Measurements from ENCODE around the gene LRRC36.

Gene LRRC36, protein sequence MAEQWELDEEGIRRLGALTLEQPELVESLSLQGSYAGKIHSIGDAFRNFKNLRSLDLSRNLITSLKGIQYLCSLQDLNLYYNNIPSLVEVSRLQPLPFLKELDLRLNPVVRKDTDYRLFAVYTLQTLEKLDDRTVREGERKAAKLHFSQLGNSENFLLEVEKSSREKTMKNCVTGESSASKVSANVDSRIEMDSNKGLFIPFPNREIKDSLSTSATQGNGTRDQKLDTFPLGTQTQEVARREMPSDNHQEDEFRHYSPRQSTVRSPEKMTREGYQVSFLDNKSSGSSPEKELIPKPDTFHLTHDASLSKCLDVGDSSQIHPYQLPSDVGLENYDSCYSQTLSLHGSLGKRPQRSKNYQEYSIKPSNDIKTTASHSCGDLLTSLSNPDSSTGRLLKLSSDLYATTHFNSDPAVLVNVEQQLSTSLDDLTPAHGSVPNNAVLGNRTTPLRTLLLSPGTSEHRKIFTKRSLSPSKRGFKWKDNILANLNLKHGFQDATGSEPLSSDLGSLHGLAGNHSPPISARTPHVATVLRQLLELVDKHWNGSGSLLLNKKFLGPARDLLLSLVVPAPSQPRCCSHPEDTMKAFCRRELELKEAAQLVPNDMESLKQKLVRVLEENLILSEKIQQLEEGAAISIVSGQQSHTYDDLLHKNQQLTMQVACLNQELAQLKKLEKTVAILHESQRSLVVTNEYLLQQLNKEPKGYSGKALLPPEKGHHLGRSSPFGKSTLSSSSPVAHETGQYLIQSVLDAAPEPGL

DNA sequence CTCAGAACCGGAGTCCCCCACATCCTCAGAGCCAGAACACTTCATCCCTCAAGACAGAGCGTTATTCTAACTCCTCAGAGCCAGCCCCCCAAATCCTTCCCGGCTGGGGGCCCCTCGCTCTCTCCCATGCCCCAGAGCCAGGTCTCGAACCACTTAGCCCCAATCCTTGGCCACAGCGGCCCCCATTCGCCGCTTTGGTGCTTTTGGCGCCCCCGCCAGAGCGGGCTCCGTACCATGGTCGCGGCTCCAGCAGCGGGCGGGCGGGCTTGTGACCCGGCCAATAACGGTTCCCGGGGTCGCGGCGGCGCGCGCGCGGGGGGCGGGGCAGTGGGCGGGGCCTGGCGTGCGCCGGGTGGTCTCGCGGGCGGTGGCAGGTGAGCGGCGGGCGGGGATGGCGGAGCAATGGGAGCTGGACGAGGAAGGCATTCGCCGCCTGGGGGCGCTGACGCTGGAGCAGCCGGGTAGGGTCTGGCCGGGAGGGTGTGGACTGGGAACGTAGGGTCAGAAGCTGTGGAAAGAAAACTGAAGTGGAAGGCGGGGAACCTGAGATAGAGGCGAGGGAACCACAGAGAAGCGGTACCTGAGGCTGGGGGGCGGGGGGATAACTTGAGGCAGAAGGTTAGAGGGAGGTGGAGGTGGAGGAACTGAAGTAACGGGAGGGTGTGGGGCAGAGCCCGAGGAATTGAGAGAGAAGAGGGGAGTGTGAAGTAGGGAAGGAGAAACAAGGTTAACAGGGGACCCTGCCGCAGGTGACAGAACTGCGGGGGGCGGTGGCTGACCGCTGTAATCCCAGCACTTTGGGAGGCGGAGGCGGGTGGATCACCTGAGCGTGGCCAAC is at the start of gene LRRC36, which contains the start of gene KCTD19:
Gene LRRC36, plus strand, starts transcription at position 344 of the 838 bp plus-strand sequence. Its CDS starts 48 bp downstream, at position 392.
Gene KCTD19, minus strand, starts transcription at position 270 of the 838 bp plus-strand sequence. Its CDS starts 34 bp downstream, at position 236.
- no peak for FAIRE-seq

GRCh38 chr16:67277294-67277998 is 49.2 kb upstream of the LRRC36 start:
- FAIRE-seq: no peak

DNA sequence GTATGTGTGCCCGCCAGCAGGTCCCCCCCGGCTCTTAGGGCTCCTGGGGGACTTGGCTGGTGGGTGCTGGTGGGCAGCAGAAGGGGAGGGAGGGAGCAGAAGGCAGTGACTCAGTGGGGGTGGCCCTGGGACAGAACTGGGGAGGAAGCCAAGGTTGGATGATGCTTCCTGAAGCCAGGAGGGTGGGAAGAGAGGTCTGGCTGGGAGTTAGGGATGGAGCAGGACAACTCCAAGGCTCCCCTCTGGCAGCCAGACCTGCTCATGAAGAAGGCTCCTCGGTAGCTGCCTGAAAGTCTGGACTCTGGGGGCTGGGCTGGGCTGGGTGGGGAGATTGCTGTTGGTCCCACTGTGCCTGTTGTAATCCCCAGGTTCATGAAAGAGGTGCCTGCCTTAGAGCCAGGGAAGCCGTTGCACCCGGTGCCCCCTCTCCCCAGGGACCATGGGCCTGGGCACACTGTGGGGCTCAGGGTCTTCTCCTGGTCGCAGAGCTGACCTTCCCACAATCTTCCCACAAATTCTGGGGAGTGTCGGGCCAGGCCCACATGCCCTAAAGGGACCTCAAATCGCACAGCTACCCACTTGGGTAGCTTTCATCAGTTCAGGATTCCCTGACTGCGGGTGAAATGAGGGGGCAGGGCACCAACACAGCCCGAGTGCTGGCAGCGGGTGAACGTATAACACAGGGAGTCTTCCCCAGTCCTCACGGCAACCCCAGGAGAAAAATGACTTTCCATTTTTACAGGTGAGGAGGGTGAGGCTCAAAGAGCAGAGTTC is 48.4 kb upstream of the LRRC36 start:
- FAIRE-seq: no peak

DNA sequence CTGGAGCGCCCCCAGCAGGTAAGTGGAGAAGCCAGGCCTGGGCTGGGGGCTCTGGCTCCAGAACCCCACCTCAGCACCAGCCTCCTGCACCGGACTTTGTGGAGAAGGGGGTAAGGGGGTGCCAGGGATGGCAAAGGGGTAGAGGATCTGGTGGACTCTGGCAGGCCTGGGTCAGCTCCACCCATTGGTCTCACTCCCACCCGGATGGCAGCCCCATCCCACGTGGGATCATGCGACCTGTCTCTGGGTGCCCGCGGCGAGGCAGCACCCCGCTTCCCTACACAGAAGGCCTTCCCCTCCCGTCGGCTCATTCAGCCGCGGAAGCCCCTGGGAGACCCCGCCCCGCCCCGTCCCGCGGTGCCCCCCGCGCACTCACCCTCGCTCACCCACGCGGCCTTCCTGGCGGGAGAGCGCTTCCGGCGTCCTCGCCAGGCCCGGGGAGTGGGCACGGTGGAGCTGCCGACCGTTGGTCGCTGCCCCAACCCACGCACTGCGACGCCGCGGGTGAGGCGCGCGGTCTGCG is 47.8 kb upstream of the LRRC36 start:
- FAIRE-seq: no peak

GRCh38 chr16:67279296-67280089 is 47.1 kb upstream of the LRRC36 start, which contains the start of gene PLEKHG4:
Gene PLEKHG4 (plus strand): TSS chr16:67279532. CDS start chr16:67280045, 513 bp downstream.
- no peak for FAIRE-seq

GRCh38 chr16:67280090-67281015 is 46.3 kb upstream of the LRRC36 start:
- no peak for FAIRE-seq

- no peak for FAIRE-seq
Observed at GRCh38 chr16:67281536-67282446, 44.8 kb upstream of the LRRC36 start.

GRCh38 chr16:67282447-67282805 is 44.2 kb upstream of the LRRC36 start:
- FAIRE-seq: no peak

DNA sequence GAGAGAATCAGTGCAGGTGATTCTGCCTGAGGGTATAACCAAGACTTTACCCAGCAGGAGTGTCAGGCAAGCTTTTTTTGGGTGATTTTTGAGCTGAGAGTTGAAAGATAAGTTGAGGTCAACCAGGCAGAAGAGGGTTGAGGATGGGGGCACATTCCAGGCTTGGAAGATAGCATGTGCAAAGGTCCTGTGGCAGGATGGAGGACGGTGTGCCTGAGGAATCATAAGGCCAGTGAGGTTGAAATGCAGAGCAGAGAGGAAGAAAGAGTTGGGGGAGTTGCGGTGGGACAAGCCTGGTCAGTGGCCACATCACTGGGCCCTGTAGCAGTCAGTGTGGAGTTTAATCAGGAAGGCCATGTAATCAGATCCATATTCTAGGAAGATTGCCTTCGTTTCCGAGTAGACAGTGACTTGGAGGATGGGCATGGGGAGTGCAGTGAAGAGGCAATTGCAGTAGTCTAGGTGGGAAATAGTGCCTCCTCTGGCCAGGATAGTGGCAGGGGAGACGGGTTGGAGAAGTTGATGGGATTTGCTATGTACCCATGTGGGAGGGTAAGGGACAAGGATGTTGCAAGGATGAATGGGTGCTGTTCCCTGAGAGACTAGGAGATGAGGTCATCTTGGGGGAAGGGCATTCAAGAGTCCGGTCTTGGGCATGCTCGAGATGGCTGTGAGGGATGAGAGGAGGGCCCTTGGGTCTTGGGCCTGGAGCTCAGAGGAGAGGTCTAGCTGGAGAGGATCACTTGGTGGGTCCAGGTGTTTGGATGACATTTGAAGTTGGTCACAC is 43.4 kb upstream of the LRRC36 start:
- no peak for FAIRE-seq

- FAIRE-seq: no peak
Observed at GRCh38 chr16:67283826-67284555, 42.6 kb upstream of the LRRC36 start.

GRCh38 chr16:67284699-67285646 is 41.6 kb upstream of the LRRC36 start:
- FAIRE-seq: no peak

DNA sequence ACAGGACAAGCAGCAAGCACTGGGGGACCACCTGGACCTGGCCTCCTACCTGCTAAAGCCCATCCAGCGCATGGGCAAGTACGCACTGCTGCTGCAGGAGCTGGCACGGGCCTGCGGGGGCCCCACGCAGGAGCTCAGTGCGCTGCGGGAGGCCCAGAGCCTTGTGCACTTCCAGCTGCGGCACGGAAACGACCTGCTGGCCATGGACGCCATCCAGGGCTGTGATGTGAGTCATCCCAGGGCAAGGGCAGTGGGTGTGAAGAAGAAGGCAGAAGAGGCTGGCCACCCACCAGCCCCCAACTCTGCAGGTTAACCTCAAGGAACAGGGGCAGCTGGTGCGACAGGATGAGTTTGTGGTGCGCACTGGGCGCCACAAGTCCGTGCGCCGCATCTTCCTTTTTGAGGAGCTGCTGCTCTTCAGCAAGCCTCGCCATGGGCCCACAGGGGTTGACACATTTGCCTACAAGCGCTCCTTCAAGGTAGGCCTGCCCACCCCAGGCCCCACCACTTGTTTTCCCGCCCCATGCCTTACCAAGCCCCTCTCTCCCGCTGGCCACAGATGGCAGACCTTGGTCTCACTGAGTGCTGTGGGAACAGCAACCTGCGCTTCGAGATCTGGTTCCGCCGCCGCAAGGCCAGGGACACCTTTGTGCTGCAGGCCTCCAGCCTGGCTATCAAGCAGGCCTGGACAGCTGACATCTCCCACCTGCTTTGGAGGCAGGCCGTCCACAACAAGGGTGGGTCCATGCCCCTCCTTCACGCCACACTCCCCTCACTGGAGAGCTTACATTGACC is 40.0 kb upstream of the LRRC36 start:
- FAIRE-seq: no peak

GRCh38 chr16:67287960-67288359 is 38.7 kb upstream of the LRRC36 start:
- FAIRE-seq: no peak

- no peak for FAIRE-seq
Observed at GRCh38 chr16:67291461-67291860, 35.2 kb upstream of the LRRC36 start.
